ENCODE data around the gene REEP1. TPM values are rescaled to one million over a fixed set of nuclear protein-coding genes. Genes with fewer than 3 reads are reported as not detected.

Gene REEP1
- total and polyA plus RNA-seq, 2 of the 8 experiments (the other 6 are each of a cell fraction or from before 2014, with no cell fraction given), result 0.74 to 1.5 TPM

- H3K27ac ChIP-seq (ENCODE audit: low read depth, low read length), result no peak overlapping the region
- no peak overlapping the region for H2AFZ ChIP-seq (ENCODE audit: low read length)
- ChIA-PET CTCF (ENCODE audit: partially characterized antibody) (interaction anchor here (1.2 kb wide), 1 partner anchor 41 kb away, joined by 3 read pairs; no protein-coding TSS in a partner anchor), POLR2A (ENCODE audit: partially characterized antibody) (no interaction called here)
- no peak overlapping the region for H3K14ac ChIP-seq (ENCODE audit: insufficient read length)
- H3K4me1 ChIP-seq (replicated peaks in 1 of 4; ENCODE audit: control insufficient read depth in 3 of 4, insufficient read depth in 4 of 4, low read length in 3 of 4), result no peaks in the 10 kb centered on the region
- no peak overlapping the region for H4K91ac ChIP-seq (replicated peaks; ENCODE audit: insufficient read length, low read length)
- no peak overlapping the region for H3K23ac ChIP-seq (ENCODE audit: insufficient read length)
- no peaks in the 10 kb centered on the region for H3K23me2 ChIP-seq (ENCODE audit: low read depth, low read length)
- no peak overlapping the region for H3K9ac ChIP-seq (replicated peaks in 1 of 4; ENCODE audit: extremely low read depth in 1 of 4, low read depth in 3 of 4, low read length in 3 of 4)
- no peak overlapping the region for H2BK12ac ChIP-seq (ENCODE audit: low read depth, low read length)
- 84% methylated on average over 3 of the region's 3 CpGs; no CpG with 5 or more reads in 1 of the 2 experiments for WGBS, 2 experiments (ENCODE audit: extremely low coverage in 1 of 2, insufficient coverage in 1 of 2, insufficient read length in 1 of 2, insufficient replicate concordance in 2 of 2, low coverage in 1 of 2, low lambda C conversion rate in 2 of 2, missing lambda C conversion rate in 1 of 2)
- H3K27me3 ChIP-seq (replicated peaks in 1 of 4; ENCODE audit: control insufficient read depth in 3 of 4, extremely low read depth in 1 of 4, insufficient read depth in 3 of 4, low read length in 3 of 4), result no peaks in the 10 kb centered on the region
- H3K18ac ChIP-seq (ENCODE audit: extremely low read depth, low read length), result no peak overlapping the region
- no peak overlapping the region for H3K4ac ChIP-seq (replicated peaks; ENCODE audit: insufficient read length, low read depth, low read length)
- no peaks in the 10 kb centered on the region for H3K79me2 ChIP-seq (ENCODE audit: control insufficient read depth in 1 of 2, insufficient read depth in 2 of 2, low read length in 2 of 2)
- H3K56ac ChIP-seq (replicated peaks; ENCODE audit: insufficient read length, low read depth, low read length), result no peak overlapping the region
- no peak for FAIRE-seq
- H3K9me3 ChIP-seq (ENCODE audit: insufficient read depth in 2 of 2, low read depth in 1 of 2, low read length in 1 of 2), result no peaks in the 10 kb centered on the region; a peak in 1 of 4 replicates
- no peak overlapping the region for H4K8ac ChIP-seq (ENCODE audit: extremely low read depth, insufficient read depth, low read length)
- no peak overlapping the region for H3K4me3 ChIP-seq (ENCODE audit: extremely low read depth in 1 of 4, insufficient read depth in 2 of 4, low read depth in 3 of 4, low read length in 4 of 4)
- H3K4me2 ChIP-seq (ENCODE audit: insufficient read depth in 1 of 2, low read depth in 2 of 2, low read length in 2 of 2), result no peak overlapping the region
- no peaks in the 10 kb centered on the region for H3K36me3 ChIP-seq (ENCODE audit: control insufficient read depth in 2 of 4, insufficient read depth in 4 of 4, low read length in 3 of 4)
- DNase-seq (ENCODE audit: low read depth in 1 of 2, low spot score in 2 of 2), result no peak
- no peak overlapping the region for H2BK20ac ChIP-seq (ENCODE audit: low read length)
- no peak overlapping the region for H2AK5ac ChIP-seq (ENCODE audit: low read depth, low read length)
- H3K79me1 ChIP-seq (ENCODE audit: low read depth, low read length), result no peaks in the 10 kb centered on the region
- H2BK15ac ChIP-seq (ENCODE audit: low read length), result no peak overlapping the region
- TF ChIP-seq SP1 (IDR thresholded peaks at IDR 0.05; ENCODE audit: low read depth, low read length) (no peak), TBP (IDR thresholded peaks at IDR 0.05; ENCODE audit: low read depth, low read length) (no peak)
- no peak overlapping the region for H2BK120ac ChIP-seq (replicated peaks; ENCODE audit: low read depth, low read length)
- H4K20me1 ChIP-seq (replicated peaks in 1 of 2; ENCODE audit: control insufficient read depth in 1 of 2, insufficient read depth in 2 of 2, low read length in 2 of 2), result no peaks in the 10 kb centered on the region
- H2BK5ac ChIP-seq (ENCODE audit: low read depth, low read length), result no peak overlapping the region
- no peak overlapping the region for H4K5ac ChIP-seq (ENCODE audit: insufficient read length, low read depth, low read length)
Observed at GRCh38 chr2:86293612-86294011, 43.8 kb downstream of the REEP1 start.

All from H1 (cell line).